ENCODE measurements around the gene MED16. TPM values are rescaled to one million over a fixed set of nuclear protein-coding genes. Genes with fewer than 3 reads are reported as not detected.

The MED16 gene
- total and polyA plus RNA-seq, 2 of the 13 experiments (the other 11 are each of a cell fraction or from before 2014, with no cell fraction given) = 13.3 to 14.8 TPM

- TF ChIP-seq KLF12 (CRISPR knock-in tag; IDR thresholded peaks at IDR 0.05; ENCODE audit: borderline replicate concordance) = peak; percentile 73; the same call in 1 of the 2 replicates
- peak; percentile 73 for TF ChIP-seq SALL1 (CRISPR knock-in tag; IDR thresholded peaks at IDR 0.05)
- no peak for TF ChIP-seq PAWR (CRISPR knock-in tag; IDR thresholded peaks at IDR 0.05; ENCODE audit: borderline replicate concordance)
- no peak for TF ChIP-seq ZNF724P (CRISPR knock-in tag; IDR thresholded peaks at IDR 0.05; ENCODE audit: borderline replicate concordance)
- no peak for TF ChIP-seq NR3C1 (CRISPR knock-in tag; IDR thresholded peaks at IDR 0.05)
- TF ChIP-seq PBX3 (CRISPR knock-in tag; IDR thresholded peaks at IDR 0.05; ENCODE audit: borderline replicate concordance) = no peak
- no peak for TF ChIP-seq PRDM15 (CRISPR knock-in tag; IDR thresholded peaks at IDR 0.05)
- peak; percentile 52; the same call in 1 of the 2 replicates for TF ChIP-seq ATF7-NPFF (CRISPR knock-in tag; IDR thresholded peaks at IDR 0.05; ENCODE audit: low read depth)
- no peak for TF ChIP-seq TRAFD1 (CRISPR knock-in tag; IDR thresholded peaks at IDR 0.05; ENCODE audit: borderline replicate concordance)
- TF ChIP-seq MLXIP (CRISPR knock-in tag; IDR thresholded peaks at IDR 0.05; ENCODE audit: borderline replicate concordance) = no peak
- peak; percentile 83 for TF ChIP-seq CREB1 (IDR thresholded peaks at IDR 0.05)
- TF ChIP-seq CREB1 (CRISPR knock-in tag; IDR thresholded peaks at IDR 0.05) = peak; percentile 67
- TF ChIP-seq NCOA2 (CRISPR knock-in tag; IDR thresholded peaks at IDR 0.05) = no peak
- TF ChIP-seq E2F2 (CRISPR knock-in tag; IDR thresholded peaks at IDR 0.05; ENCODE audit: borderline replicate concordance) = no peak
- TF ChIP-seq FOXO1 (CRISPR knock-in tag; IDR thresholded peaks at IDR 0.05) = no peak; the same call in 1 of the 2 replicates
- no peak for TF ChIP-seq RARA (CRISPR knock-in tag; IDR thresholded peaks at IDR 0.05)
- TF ChIP-seq ZNF589 (CRISPR knock-in tag; conservative IDR thresholded peaks at IDR 0.05) = no peak
These were observed at the start of gene MED16, which contains the start of gene RNU6-9 (continued) for GRCh38 chr19:892894-893689.
